ENCODE data around the gene LRRC49. TPM values are rescaled to one million over a fixed set of nuclear protein-coding genes. Genes with fewer than 3 reads are reported as not detected.
"Not testable (repeated sequence)": the region's sequence is repeated elsewhere in the genome, so short reads cannot be mapped to it uniquely, and the experiment has no call there.

Gene LRRC49
- total RNA-seq, 4 donors from 2014 or later: 2.7 to 6.0 (median 4.4) TPM; not detected in 1

- H3K9me3 ChIP-seq: no peaks in the 10 kb centered on the region
- TF ChIP-seq, protein P1, sequence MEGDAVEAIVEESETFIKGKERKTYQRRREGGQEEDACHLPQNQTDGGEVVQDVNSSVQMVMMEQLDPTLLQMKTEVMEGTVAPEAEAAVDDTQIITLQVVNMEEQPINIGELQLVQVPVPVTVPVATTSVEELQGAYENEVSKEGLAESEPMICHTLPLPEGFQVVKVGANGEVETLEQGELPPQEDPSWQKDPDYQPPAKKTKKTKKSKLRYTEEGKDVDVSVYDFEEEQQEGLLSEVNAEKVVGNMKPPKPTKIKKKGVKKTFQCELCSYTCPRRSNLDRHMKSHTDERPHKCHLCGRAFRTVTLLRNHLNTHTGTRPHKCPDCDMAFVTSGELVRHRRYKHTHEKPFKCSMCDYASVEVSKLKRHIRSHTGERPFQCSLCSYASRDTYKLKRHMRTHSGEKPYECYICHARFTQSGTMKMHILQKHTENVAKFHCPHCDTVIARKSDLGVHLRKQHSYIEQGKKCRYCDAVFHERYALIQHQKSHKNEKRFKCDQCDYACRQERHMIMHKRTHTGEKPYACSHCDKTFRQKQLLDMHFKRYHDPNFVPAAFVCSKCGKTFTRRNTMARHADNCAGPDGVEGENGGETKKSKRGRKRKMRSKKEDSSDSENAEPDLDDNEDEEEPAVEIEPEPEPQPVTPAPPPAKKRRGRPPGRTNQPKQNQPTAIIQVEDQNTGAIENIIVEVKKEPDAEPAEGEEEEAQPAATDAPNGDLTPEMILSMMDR (IDR thresholded peaks at IDR 0.05): no peak
- TF ChIP-seq POLR2A (IDR thresholded peaks at IDR 0.05): no peak
- H3K36me3 ChIP-seq: no peaks in the 10 kb centered on the region
- no peak overlapping the region for H3K27ac ChIP-seq
- no peak overlapping the region for H3K4me3 ChIP-seq
- no peaks in the 10 kb centered on the region for H3K4me1 ChIP-seq
- no peak for DNase-seq
- no peaks in the 10 kb centered on the region for H3K27me3 ChIP-seq
These were observed 149.8 kb downstream of the LRRC49 start for GRCh38 chr15:71042356-71042922.

DNA sequence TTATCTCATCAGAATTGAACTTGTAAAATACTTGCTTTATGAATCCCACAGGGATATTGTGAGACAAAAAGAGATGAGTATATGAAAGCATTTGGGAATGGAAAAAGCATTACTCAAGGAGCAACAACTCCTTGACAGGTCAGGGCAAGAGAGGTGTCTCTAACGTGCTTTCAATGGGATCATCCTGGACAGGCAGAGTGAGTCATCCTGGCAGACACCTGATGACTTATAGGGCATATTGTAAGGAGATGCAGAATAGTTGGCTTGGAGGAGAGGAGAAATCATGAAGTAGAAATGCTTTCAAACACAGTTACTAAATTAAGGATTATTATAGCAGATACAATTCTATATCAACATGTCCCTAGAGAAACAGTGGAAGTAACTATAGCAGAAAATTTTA lies 150.7 kb downstream of the LRRC49 start:
- no peak overlapping the region for H3K4me3 ChIP-seq
- DNase-seq: no peak
- no peaks in the 10 kb centered on the region for H3K27me3 ChIP-seq
- H3K4me1 ChIP-seq: no peaks in the 10 kb centered on the region
- H3K36me3 ChIP-seq: no peaks in the 10 kb centered on the region
- H3K9me3 ChIP-seq: no peaks in the 10 kb centered on the region
- H3K27ac ChIP-seq: no peak overlapping the region
- TF ChIP-seq, protein P1 (IDR thresholded peaks at IDR 0.05): no peak
- TF ChIP-seq POLR2A (IDR thresholded peaks at IDR 0.05): no peak

DNA sequence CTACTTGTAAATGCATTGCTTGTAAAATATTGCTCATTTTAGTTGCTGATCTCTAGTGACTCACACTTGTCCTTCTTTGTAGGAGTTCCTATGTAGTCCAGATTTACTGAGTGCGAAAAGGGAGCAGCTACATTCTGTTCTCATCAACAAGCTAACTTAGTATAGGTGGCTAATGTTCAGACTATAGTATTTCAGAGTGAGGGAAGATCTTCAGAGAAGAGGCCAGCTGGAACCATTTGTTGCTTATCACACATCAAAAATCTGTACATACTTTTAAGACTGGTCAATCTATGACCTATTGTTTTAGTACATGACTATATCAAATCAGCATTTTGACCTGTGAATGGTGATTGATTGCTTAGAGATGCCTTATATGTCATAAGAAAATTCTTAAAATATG lies 151.4 kb downstream of the LRRC49 start:
- no peak overlapping the region for H3K4me3 ChIP-seq
- H3K9me3 ChIP-seq: no peaks in the 10 kb centered on the region
- no peaks in the 10 kb centered on the region for H3K36me3 ChIP-seq
- H3K27ac ChIP-seq: no peak overlapping the region
- no peaks in the 10 kb centered on the region for H3K27me3 ChIP-seq
- H3K4me1 ChIP-seq: no peaks in the 10 kb centered on the region
- TF ChIP-seq, protein P1 (IDR thresholded peaks at IDR 0.05): no peak
- no peak for TF ChIP-seq POLR2A (IDR thresholded peaks at IDR 0.05)
- DNase-seq: no peak

DNA sequence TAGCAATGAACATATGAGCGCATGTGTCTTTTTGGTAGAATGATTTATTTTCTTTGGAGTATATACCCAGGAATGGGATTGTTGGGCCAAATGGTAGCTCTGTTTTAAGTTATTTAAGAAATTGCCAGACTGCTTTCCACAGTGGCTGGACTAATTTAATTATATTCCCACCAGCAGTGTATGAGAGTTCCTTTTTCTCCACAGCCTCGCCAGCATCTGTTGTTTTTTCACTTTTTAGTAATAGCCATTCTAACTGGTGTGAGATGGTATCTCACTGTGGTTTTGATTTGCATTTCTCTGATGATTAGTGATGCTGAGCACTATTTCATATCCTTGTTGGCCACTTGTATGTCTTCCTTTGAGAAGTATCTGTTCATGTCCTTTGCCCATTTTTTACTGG lies 153.5 kb downstream of the LRRC49 start:
- not testable (repeated sequence) for H3K9me3 ChIP-seq, H3K4me3 ChIP-seq, DNase-seq, H3K27me3 ChIP-seq, H3K27ac ChIP-seq, H3K4me1 ChIP-seq, H3K36me3 ChIP-seq

DNA sequence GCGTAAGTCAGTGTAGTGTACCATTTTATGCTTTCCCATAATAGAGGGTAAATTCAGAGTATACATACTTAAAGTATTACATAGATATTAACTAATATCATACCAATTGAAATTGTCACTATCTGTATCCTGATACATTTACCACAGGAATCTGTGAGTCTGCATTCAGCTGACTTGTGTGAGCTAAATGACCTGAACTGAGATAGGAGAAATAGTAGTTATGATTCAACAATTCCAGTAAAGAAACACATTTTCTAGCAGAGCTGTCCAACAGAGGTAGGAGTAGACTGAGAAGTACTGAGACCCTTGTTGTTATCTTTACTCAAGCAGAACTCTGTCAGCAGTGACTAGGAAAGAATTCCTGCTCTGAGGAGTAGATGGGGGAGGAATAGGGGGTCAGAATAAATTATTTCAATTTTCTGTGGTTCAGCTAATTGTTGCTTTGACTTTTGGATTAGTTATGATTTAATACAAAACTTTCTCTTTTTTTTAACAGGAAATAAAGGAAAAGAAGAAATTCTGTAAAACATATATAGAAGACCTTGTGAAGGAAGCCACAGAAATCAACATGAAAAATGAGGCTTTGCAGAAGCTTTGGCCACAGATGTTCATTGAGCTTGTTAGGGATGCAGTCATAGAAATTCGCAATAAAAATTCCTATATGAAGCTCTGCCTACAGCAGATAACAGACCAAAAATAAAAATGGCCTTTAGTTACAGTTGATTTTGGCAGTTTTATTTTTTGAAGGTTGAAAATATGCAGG lies 156.5 kb downstream of the LRRC49 start:
- Histone ChIP-seq H3K9me3 (no peaks in the 10 kb centered on the region), H3K4me1 (no peaks in the 10 kb centered on the region), H3K4me3 (no peak overlapping the region), H3K36me3 (no peaks in the 10 kb centered on the region), H3K27ac (no peak overlapping the region), H3K27me3 (no peaks in the 10 kb centered on the region)
- TF ChIP-seq, protein P1 (IDR thresholded peaks at IDR 0.05): no peak
- no peak for TF ChIP-seq POLR2A (IDR thresholded peaks at IDR 0.05)
- no peak for DNase-seq

- Histone ChIP-seq H3K27ac (no peak overlapping the region), H3K4me3 (no peak overlapping the region), H3K4me1 (no peaks in the 10 kb centered on the region), H3K36me3 (no peaks in the 10 kb centered on the region), H3K9me3 (no peaks in the 10 kb centered on the region), H3K27me3 (no peaks in the 10 kb centered on the region)
- TF ChIP-seq, protein P1 (IDR thresholded peaks at IDR 0.05): no peak
- no peak for DNase-seq
These were observed 157.2 kb downstream of the LRRC49 start for GRCh38 chr15:71049706-71050422.

Measured in Peyer's patch (tissue), 4 donors.